DMS53 treated with DMSO at 0.1 percent for 48 hours (cell line): ENCODE data around the gene UGT1A8.

ENCODE experiments used
- DNase-seq: peaks from one replicate; lab custom pipeline; 2025; ENCODE audit not compliant: unreplicated experiment; lab: John Stamatoyannopoulos, UW

Gene UGT1A8

GRCh38 chr2:233817361-233817911, 200.0 kb downstream of the UGT1A8 start:
- DNase-seq, result no peak

GRCh38 chr2:233817995-233818638, 200.7 kb downstream of the UGT1A8 start:
- no peak for DNase-seq

- DNase-seq, result no peak
These were observed 201.5 kb downstream of the UGT1A8 start for GRCh38 chr2:233818639-233819621.

- DNase-seq, result no peak
These were observed 202.7 kb downstream of the UGT1A8 start for GRCh38 chr2:233819884-233820773.

- no peak for DNase-seq
These were observed 203.3 kb downstream of the UGT1A8 start for GRCh38 chr2:233820774-233821105.

GRCh38 chr2:233821196-233821595, 203.8 kb downstream of the UGT1A8 start:
- no peak for DNase-seq

- DNase-seq, result no peak
These were observed 204.3 kb downstream of the UGT1A8 start for GRCh38 chr2:233821709-233822100.

- no peak for DNase-seq
These were observed 204.8 kb downstream of the UGT1A8 start for GRCh38 chr2:233822101-233822771.
